ENCODE measurements around the gene COL7A1.

- TF ChIP-seq CTCF (IDR thresholded peaks at IDR 0.05 in 4 of 5, conservative IDR thresholded peaks at IDR 0.05 in 1 of 5) (no peak), POLR2A (IDR thresholded peaks at IDR 0.05) (no peak)
These were observed 21.1 kb downstream of the COL7A1 start for GRCh38 chr3:48573973-48574585.

Data from gastrocnemius medialis (tissue), 4 donors.